ENCODE measurements around the gene LHX4.
A peak's percentile ranks its signal among the peaks of the same experiment; 100 is the strongest.

The LHX4 gene

DNA sequence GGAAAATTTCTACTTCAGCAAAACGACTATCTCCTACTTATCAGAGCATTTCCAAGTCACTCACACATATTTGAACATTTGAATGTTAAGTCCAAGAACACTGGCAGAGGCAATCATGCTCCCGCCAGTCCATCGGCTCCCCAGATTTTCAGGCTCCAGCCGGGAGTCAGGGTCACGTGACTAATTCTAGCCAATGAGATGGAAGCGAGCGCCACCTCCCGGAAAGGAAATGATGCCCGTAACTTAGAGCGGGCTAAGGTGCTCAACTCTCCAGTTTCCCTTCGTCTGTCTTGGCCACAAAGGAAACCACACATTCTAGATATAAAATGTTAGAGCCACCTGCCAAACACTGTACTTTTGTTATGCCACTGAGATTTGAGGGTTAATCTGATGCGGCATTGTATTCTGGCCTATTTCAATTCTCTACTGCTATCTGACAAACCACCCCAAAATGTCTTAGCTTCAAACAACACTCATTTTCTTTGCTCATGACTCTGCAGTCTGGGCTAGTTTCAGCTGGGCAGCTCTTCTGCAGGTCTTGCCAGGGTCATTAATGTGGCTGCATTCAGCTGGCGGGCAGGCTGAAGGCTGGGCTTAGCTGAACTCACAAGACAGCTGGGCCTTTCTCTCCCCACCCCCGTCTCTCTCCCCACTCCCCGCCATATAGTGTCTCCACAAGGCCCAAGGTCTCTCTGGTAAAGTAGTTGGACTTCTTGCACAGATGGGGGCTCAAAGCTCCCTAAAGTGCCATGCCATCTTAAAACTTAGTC is 16.5 kb upstream of the LHX4 start:
- TF ChIP-seq FOXM1 (IDR thresholded peaks at IDR 0.05; ENCODE audit: borderline replicate concordance, low read depth): no peak
- TF ChIP-seq, protein P1, sequence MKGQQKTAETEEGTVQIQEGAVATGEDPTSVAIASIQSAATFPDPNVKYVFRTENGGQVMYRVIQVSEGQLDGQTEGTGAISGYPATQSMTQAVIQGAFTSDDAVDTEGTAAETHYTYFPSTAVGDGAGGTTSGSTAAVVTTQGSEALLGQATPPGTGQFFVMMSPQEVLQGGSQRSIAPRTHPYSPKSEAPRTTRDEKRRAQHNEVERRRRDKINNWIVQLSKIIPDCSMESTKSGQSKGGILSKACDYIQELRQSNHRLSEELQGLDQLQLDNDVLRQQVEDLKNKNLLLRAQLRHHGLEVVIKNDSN (IDR thresholded peaks at IDR 0.05): peak; percentile 47; the same call in 1 of the 2 replicates
- TF ChIP-seq TAF1 (IDR thresholded peaks at IDR 0.05; ENCODE audit: low read depth): no peak

DNA sequence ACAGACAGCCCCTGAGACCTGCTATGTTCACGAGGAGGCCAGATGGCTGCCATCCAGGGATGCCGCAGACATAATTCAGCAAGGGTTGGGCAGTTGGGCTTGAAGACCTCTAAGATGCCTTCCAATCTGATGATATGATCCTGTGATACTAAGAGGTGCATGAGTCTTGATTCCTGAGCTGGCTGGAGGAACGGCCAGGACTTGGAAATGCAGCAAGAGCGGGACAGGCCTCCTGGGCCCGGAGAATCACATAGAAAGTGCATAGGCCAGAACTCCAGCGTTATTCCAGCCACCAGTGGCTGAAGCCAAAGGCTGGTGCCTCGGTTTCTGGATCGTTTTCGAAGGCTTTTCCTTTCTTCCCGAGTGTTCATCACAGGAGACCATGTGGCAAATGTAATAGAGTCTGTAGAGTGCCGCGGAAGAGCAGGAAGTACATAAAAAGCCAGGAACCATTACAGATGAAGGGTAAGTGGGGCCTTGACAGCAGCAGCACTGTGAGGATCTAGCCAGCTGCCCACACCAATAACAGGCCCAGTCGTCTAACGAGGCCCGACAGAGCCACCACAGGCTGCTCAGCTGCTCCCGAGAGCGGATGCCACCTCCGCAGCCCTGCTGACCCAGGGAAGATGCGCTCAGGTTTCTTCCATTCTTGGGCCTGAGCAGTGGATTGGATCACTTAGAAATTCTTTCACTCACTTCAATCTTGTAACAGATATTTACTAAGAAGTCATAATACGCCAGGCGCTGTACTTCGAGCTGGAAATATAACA is 14.0 kb upstream of the LHX4 start:
- TF ChIP-seq EGR1 (IDR thresholded peaks at IDR 0.05): no peak
- TF ChIP-seq, protein P2, sequence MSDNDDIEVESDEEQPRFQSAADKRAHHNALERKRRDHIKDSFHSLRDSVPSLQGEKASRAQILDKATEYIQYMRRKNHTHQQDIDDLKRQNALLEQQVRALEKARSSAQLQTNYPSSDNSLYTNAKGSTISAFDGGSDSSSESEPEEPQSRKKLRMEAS (IDR thresholded peaks at IDR 0.05): no peak
- TF ChIP-seq, protein P1 (IDR thresholded peaks at IDR 0.05): no peak
- TF ChIP-seq CEBPB (IDR thresholded peaks at IDR 0.05): no peak
- no peak for TF ChIP-seq TCF12 (IDR thresholded peaks at IDR 0.05; ENCODE audit: low read depth)
- TF ChIP-seq ZBTB7A (IDR thresholded peaks at IDR 0.05; ENCODE audit: low read depth): no peak
- TF ChIP-seq, protein P3, sequence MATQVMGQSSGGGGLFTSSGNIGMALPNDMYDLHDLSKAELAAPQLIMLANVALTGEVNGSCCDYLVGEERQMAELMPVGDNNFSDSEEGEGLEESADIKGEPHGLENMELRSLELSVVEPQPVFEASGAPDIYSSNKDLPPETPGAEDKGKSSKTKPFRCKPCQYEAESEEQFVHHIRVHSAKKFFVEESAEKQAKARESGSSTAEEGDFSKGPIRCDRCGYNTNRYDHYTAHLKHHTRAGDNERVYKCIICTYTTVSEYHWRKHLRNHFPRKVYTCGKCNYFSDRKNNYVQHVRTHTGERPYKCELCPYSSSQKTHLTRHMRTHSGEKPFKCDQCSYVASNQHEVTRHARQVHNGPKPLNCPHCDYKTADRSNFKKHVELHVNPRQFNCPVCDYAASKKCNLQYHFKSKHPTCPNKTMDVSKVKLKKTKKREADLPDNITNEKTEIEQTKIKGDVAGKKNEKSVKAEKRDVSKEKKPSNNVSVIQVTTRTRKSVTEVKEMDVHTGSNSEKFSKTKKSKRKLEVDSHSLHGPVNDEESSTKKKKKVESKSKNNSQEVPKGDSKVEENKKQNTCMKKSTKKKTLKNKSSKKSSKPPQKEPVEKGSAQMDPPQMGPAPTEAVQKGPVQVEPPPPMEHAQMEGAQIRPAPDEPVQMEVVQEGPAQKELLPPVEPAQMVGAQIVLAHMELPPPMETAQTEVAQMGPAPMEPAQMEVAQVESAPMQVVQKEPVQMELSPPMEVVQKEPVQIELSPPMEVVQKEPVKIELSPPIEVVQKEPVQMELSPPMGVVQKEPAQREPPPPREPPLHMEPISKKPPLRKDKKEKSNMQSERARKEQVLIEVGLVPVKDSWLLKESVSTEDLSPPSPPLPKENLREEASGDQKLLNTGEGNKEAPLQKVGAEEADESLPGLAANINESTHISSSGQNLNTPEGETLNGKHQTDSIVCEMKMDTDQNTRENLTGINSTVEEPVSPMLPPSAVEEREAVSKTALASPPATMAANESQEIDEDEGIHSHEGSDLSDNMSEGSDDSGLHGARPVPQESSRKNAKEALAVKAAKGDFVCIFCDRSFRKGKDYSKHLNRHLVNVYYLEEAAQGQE (IDR thresholded peaks at IDR 0.05; ENCODE audit: low read depth): no peak
- TF ChIP-seq NFIC (IDR thresholded peaks at IDR 0.05): no peak
- no peak for TF ChIP-seq EP300 (IDR thresholded peaks at IDR 0.05; ENCODE audit: borderline replicate concordance)
- no peak for TF ChIP-seq TEAD4 (IDR thresholded peaks at IDR 0.05)
- no peak for TF ChIP-seq CREB1 (IDR thresholded peaks at IDR 0.05; ENCODE audit: low read depth)
- no peak for TF ChIP-seq RAD21 (IDR thresholded peaks at IDR 0.05; ENCODE audit: low read depth)
- TF ChIP-seq FOXM1 (IDR thresholded peaks at IDR 0.05; ENCODE audit: borderline replicate concordance, low read depth): no peak
- no peak for TF ChIP-seq TAF1 (IDR thresholded peaks at IDR 0.05; ENCODE audit: low read depth)
- TF ChIP-seq YY1 (IDR thresholded peaks at IDR 0.05; ENCODE audit: low read depth): no peak

DNA sequence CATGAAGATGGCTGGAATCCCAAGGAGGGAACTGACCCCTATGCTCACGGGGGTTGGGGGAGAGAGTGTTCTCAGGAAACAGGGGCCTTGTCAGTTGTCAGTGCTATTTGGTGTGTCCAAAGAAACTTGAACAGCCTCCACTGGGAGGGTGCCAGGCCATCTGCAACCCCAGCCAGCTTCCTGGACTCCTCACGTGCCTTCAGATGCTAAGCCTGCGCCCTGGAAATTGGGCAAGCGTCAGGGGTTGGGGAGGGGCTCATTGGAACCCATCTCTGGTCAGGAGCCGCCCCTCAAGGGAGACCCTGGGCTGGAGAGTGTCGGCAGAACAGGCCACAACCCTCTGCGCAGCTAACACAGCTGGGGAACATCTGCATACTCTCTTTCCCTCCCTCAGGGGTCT is 13.1 kb upstream of the LHX4 start:
- TF ChIP-seq, protein P1 (IDR thresholded peaks at IDR 0.05): no peak
- TF ChIP-seq, protein P2 (IDR thresholded peaks at IDR 0.05): no peak
- TF ChIP-seq NFIC (IDR thresholded peaks at IDR 0.05): no peak
- no peak for TF ChIP-seq RAD21 (IDR thresholded peaks at IDR 0.05; ENCODE audit: low read depth)
- TF ChIP-seq, protein P3 (IDR thresholded peaks at IDR 0.05; ENCODE audit: low read depth): no peak
- no peak for TF ChIP-seq TAF1 (IDR thresholded peaks at IDR 0.05; ENCODE audit: low read depth)
- TF ChIP-seq TCF12 (IDR thresholded peaks at IDR 0.05; ENCODE audit: low read depth): no peak
- TF ChIP-seq TEAD4 (IDR thresholded peaks at IDR 0.05): no peak
- TF ChIP-seq CREB1 (IDR thresholded peaks at IDR 0.05; ENCODE audit: low read depth): no peak
- TF ChIP-seq EP300 (IDR thresholded peaks at IDR 0.05; ENCODE audit: borderline replicate concordance): no peak
- TF ChIP-seq CEBPB (IDR thresholded peaks at IDR 0.05): no peak

DNA sequence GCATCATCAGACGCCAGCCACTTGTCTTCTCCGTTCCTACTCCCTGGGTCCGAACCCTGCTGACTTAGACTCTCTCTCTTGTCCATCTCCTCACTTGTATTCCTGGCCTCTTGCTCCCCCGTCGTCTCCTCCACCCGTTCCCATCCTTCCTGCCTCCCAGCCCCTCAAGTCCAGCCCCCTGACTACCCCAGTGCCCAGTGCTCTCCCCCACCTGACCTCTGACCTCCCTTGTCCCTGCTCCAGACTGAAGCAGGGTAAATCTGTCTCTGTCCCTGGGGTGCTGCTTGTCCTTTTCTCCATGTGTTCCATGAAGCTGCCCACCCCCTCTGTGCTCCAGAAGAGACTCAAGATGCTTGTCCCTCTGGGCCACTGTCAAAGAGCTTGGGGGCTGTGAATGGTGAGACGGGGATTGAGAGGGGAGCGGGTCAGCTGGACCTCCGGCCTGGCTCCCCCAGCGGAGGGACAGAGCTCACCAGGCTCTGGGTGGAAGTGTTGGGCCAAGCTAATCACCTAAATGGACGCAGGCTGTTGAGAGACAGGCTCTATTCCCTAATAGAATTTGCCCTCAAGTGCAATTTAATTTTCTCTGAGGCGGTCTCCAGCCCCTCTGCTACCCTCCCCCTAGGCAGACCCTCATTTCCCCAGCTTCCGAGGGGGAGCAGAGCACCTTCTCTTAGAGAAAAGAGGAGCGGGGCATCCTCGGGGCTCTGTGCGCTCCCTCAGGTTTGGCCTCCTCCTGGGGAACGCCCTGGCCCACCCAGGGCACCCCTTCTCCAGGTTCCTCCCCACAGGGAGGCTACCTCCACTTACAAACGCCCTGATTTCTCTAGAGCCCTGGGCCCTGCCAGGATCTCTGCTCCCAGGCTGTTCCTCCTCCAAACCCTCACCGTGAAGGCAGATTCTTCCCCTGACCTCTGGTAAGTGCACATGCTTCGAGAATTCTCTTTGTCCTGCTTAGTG is 11.0 kb upstream of the LHX4 start:
- TF ChIP-seq, protein P1 (IDR thresholded peaks at IDR 0.05): no peak
- TF ChIP-seq ZBTB7A (IDR thresholded peaks at IDR 0.05; ENCODE audit: low read depth) (no peak), YY1 (IDR thresholded peaks at IDR 0.05; ENCODE audit: low read depth) (no peak), FOXM1 (IDR thresholded peaks at IDR 0.05; ENCODE audit: borderline replicate concordance, low read depth) (no peak), NFIC (IDR thresholded peaks at IDR 0.05) (no peak), TAF1 (IDR thresholded peaks at IDR 0.05; ENCODE audit: low read depth) (no peak), EP300 (IDR thresholded peaks at IDR 0.05; ENCODE audit: borderline replicate concordance) (no peak), EGR1 (IDR thresholded peaks at IDR 0.05) (no peak), TCF12 (IDR thresholded peaks at IDR 0.05; ENCODE audit: low read depth) (no peak), CEBPB (IDR thresholded peaks at IDR 0.05) (no peak), TEAD4 (IDR thresholded peaks at IDR 0.05) (no peak), RAD21 (IDR thresholded peaks at IDR 0.05; ENCODE audit: low read depth) (no peak)
- TF ChIP-seq, protein P3 (IDR thresholded peaks at IDR 0.05; ENCODE audit: low read depth): no peak
- TF ChIP-seq, protein P2 (IDR thresholded peaks at IDR 0.05): no peak

All from Ishikawa (cell line).